Prostate gland (tissue), 2 donors: ENCODE results near the gene WHRN.

Source experiments
- POLR2AphosphoS5 ChIP-seq: sonication (generic); formaldehyde crosslinking; IDR thresholded peaks from one replicate; pipeline ENCODE4 v1.6.1; 2017; ENCODE audit warnings: antibody characterized with exemption
- TF ChIP-seq, protein P1 (sequence below), 4 experiments: fragments of 200-600 bp in 2 of 4; fragments of 450-650 bp in 2 of 4; sonication (generic) in 2 of 4; IDR thresholded peaks; 1 replicate in 3 of 4; 2 replicates in 1 of 4; pipeline ENCODE4 v1.5.1; 2016 to 2019; ENCODE audit warnings: antibody characterized with exemption in 4 of 4, mild to moderate bottlenecking in 2 of 4, moderate library complexity in 2 of 4

DNA sequence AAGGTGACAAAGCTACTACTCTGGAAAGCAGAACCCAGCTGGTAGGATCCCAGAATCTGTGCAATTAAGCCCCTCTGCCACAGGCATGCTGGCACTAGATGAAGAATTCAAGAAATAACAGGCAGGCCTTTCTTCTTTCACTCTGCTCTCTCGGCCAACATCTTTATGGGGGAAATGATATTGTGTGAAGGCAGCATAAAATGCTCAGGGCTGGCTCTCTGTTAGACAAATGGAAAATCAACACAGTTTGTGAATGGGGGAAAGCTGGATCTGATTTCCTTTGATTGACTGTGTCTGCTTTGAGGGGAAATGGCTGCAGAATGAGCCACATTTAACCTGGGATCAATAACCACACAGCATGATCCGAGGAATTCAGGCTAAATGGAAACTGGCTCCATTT, 88.4 kb downstream of the WHRN start:
- no peak for TF ChIP-seq POLR2AphosphoS5
- TF ChIP-seq, protein P1, sequence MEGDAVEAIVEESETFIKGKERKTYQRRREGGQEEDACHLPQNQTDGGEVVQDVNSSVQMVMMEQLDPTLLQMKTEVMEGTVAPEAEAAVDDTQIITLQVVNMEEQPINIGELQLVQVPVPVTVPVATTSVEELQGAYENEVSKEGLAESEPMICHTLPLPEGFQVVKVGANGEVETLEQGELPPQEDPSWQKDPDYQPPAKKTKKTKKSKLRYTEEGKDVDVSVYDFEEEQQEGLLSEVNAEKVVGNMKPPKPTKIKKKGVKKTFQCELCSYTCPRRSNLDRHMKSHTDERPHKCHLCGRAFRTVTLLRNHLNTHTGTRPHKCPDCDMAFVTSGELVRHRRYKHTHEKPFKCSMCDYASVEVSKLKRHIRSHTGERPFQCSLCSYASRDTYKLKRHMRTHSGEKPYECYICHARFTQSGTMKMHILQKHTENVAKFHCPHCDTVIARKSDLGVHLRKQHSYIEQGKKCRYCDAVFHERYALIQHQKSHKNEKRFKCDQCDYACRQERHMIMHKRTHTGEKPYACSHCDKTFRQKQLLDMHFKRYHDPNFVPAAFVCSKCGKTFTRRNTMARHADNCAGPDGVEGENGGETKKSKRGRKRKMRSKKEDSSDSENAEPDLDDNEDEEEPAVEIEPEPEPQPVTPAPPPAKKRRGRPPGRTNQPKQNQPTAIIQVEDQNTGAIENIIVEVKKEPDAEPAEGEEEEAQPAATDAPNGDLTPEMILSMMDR (IDR thresholded peaks at IDR 0.05): no peak
